PC-9 (cell line): Measurements from ENCODE around the gene LRFN2.

Experiments
- EZH2 ChIP-seq: fragments of 200-600 bp; sonication (generic); IDR thresholded peaks from 2 replicates; pipeline ENCODE4 v1.8.0; 2017; ENCODE audit warnings: antibody characterized with exemption, low read depth
- TF ChIP-seq, protein P1 (sequence below): fragments of 200-600 bp; sonication (generic); conservative IDR thresholded peaks from 2 replicates; pipeline ENCODE4 v1.6.1; 2017; ENCODE audit warnings: mixed run types, antibody characterized with exemption, mild to moderate bottlenecking, moderate library complexity

DNA sequence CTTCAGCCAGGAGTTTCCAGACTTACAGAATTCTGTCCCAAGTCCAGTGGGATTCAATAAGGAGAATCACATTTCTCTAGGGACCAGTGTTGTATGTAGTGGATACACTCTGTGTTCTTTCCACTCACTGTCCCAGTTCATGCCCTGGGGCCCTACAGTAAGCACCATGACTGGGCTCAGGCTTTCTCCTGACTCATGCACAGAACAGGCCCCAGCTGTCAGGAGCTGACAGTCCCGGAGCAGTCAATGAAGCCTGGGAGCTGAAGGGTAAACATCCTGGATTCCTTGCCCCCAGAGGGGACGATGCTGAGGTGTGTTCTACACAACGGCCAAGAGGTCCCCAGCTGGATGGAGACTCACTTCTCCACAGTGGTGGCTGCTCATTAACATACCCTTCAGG, 40.2 kb upstream of the LRFN2 start:
- TF ChIP-seq, protein P1, sequence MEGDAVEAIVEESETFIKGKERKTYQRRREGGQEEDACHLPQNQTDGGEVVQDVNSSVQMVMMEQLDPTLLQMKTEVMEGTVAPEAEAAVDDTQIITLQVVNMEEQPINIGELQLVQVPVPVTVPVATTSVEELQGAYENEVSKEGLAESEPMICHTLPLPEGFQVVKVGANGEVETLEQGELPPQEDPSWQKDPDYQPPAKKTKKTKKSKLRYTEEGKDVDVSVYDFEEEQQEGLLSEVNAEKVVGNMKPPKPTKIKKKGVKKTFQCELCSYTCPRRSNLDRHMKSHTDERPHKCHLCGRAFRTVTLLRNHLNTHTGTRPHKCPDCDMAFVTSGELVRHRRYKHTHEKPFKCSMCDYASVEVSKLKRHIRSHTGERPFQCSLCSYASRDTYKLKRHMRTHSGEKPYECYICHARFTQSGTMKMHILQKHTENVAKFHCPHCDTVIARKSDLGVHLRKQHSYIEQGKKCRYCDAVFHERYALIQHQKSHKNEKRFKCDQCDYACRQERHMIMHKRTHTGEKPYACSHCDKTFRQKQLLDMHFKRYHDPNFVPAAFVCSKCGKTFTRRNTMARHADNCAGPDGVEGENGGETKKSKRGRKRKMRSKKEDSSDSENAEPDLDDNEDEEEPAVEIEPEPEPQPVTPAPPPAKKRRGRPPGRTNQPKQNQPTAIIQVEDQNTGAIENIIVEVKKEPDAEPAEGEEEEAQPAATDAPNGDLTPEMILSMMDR = no peak
- TF ChIP-seq EZH2 = no peak
